DMS53 (cell line): ENCODE data around the gene SLC7A6OS.
A peak's percentile ranks its signal among the peaks of the same experiment; 100 is the strongest.
"Not testable (repeated sequence)": the region's sequence is repeated elsewhere in the genome, so short reads cannot be mapped to it uniquely, and the experiment has no call there.

Experiments used
- DNase-seq: peaks from one replicate; lab custom pipeline; 2025; lab: John Stamatoyannopoulos, UW

The SLC7A6OS gene

GRCh38 chr16:68298907-68299561 is 11.7 kb downstream of the SLC7A6OS start:
- no peak for DNase-seq

- DNase-seq = no peak
Observed at GRCh38 chr16:68298312-68298711, 12.4 kb downstream of the SLC7A6OS start.

GRCh38 chr16:68297908-68298307 is 12.8 kb downstream of the SLC7A6OS start:
- peak; percentile 48 for DNase-seq

- no peak for DNase-seq
Observed at GRCh38 chr16:68296693-68297092, 14.1 kb downstream of the SLC7A6OS start.

- no peak for DNase-seq
Observed at GRCh38 chr16:68296291-68296690, 14.5 kb downstream of the SLC7A6OS start.

GRCh38 chr16:68292425-68292824 is 18.3 kb downstream of the SLC7A6OS start:
- DNase-seq = no peak

- no peak for DNase-seq
Observed at GRCh38 chr16:68291227-68291626, 19.5 kb downstream of the SLC7A6OS start.

- no peak for DNase-seq
Observed at GRCh38 chr16:68290450-68290849, 20.3 kb downstream of the SLC7A6OS start.

- no peak for DNase-seq
Observed at GRCh38 chr16:68289621-68290329, 21.0 kb downstream of the SLC7A6OS start.

GRCh38 chr16:68289202-68289601 is 21.5 kb downstream of the SLC7A6OS start:
- no peak for DNase-seq

- DNase-seq = not testable (repeated sequence)
Observed at GRCh38 chr16:68288796-68289195, 21.9 kb downstream of the SLC7A6OS start.

- no peak for DNase-seq
Observed at GRCh38 chr16:68288252-68288650, 22.5 kb downstream of the SLC7A6OS start.

- no peak for DNase-seq
Observed at GRCh38 chr16:68287276-68288251, 23.2 kb downstream of the SLC7A6OS start.

- DNase-seq = no peak
Observed at GRCh38 chr16:68286153-68287074, 24.3 kb downstream of the SLC7A6OS start.

- no peak for DNase-seq
Observed at GRCh38 chr16:68285683-68286082, 25.1 kb downstream of the SLC7A6OS start.

GRCh38 chr16:68284847-68285246 is 25.9 kb downstream of the SLC7A6OS start:
- no peak for DNase-seq

GRCh38 chr16:68283801-68284598 is 26.7 kb downstream of the SLC7A6OS start:
- no peak for DNase-seq

- no peak for DNase-seq
Observed at GRCh38 chr16:68283346-68283745, 27.4 kb downstream of the SLC7A6OS start.

GRCh38 chr16:68282064-68282452 is 28.7 kb downstream of the SLC7A6OS start:
- DNase-seq = no peak

- no peak for DNase-seq
Observed at GRCh38 chr16:68281368-68282063, 29.2 kb downstream of the SLC7A6OS start.
